GM18499 (cell line): Measurements from ENCODE around the gene N4BP3.

Experiments
- ATAC-seq: cut with Tn5 transposase; IDR thresholded peaks from one replicate; pipeline ENCODE4 v1.9.1; 2021; ENCODE audit warnings: moderate number of reproducible peaks; ENCODE audit not compliant: insufficient read depth, unreplicated experiment

Gene N4BP3

DNA sequence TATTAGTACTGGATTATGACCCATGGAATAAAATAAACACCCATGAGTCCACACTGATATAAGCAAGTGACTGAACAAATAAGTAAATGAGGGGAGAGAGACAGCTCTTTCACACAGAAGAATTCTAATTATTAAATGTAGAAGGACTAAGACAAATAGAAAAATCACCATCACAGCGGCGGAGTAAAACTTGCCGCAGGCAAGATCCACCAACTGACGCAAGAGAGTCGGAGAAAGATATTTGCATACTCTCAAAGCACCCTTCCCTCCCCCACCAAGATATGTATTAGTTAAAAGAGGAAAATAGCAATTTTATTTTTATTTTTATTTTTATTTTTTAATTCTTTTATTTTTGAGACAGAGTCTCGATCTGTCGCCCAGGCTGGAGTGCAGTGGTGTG lies 14.6 kb upstream of the N4BP3 start:
- no peak for ATAC-seq

DNA sequence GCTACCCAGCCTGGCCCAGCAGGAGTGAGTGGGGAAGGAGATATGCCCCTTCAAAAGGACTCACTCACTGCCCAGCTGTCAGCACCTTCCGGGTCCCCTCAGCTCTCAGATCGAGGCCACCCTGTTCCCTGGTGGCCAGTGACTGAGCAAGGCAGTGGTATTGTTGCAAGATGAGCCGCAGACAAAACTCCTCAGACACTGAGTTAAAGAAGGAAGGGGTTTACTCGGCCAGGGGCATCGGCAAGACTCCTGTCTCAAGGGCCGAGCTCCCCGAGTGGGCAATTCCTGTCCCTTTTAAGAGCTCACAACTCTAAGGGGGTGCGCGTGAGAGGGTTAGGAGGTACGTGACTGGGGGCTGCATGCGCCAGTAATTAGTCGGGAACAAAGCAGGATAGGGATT lies 9.7 kb upstream of the N4BP3 start:
- no peak for ATAC-seq

DNA sequence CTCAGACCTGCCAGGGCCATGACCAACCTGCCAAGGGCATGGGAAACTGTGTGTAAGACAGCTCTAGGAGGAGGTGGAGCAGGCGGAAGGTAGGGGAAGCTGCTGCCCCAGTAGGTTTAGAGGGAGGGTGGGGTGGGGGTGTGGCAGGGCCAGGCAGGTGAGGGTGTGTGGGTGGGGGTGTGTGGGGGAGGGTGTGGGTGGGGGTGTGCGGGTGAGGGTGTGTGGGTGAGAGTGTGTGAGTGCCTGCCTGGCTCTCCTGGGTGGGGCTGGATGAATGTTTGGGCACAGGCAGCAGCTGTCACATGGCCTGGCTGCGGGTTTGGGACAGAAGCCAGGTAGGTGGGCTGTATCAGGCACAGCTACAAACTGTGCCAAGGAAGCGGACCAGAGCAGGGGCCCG lies 8.8 kb upstream of the N4BP3 start:
- ATAC-seq: no peak

DNA sequence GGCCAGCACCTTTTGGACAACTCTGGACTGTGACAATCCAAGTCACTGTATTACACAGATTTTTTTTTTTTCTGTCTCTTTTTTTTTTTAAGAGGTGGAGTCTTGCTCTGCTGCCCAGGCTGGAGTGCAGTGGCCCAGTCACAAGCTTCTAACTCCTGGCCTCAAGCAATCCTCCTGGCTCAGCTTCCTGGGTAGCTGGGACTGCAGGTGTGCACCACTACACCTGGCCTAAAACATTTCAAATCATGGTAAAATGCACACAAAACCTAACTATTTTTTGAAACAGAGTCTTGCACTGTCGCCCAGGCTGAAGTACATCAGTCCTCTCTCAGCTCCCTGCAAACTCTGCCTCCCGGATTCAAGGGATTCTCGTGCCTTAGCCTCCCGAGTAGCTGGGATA lies 7.2 kb upstream of the N4BP3 start:
- no peak for ATAC-seq

DNA sequence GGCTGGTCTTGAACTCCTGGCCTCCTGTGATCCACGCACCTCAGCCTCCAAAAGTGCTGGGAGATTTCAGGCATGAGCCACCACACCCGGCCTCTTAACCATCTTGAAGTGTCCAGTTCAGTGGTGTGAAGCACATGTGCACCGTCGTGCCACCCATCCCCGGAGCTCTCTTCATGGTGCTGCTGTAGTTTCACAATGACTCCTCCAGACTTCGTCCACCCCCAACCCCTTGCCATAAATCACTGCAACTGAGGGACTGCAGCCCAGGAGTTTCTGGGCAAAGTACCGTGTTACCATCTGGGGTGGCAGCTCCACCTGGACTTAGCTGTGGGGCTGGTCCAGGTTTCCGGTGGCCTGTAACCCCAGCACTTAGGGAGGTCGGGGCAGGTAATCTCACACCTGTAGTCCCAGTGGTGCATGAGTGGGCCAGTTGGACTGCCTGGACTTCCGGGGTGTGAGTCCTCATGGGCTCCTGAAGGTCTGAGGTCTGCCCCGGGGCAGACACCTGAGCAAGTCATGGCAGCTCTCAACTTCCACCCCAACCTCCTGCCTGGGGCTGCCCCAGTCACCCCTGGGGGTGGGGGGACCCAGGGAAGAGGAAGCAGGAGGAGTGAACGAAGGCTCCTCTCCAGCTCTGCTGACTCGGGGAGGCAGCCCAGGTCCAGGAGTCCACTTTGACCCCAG lies 6.6 kb upstream of the N4BP3 start:
- ATAC-seq: no peak

DNA sequence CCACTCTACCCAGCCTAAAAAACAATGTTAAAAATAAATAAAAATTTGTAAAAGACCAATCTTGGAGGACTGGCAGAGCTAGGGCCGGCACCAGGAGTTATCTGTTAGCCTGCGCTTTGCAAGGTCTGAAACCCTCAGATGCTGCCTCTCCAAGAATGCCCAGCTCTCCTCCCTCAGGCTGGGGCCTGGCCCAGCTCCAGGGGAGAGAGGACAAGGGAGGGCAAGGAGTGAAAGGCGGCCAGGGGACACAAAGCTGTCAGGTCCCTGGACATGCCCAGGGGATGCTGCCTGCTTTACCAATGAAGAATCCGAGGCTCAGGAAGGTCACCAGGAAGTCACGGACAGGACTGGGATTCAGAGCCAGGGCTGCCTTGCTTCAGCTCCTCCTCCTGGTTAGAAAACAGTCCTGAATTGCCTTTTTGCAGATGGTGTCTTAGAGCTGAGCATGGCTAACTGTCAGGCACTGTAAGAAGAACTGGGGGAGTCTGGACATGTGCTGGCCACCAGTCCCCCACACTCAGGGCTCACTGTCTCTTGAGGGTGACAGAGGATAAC lies 5.5 kb upstream of the N4BP3 start:
- no peak for ATAC-seq

DNA sequence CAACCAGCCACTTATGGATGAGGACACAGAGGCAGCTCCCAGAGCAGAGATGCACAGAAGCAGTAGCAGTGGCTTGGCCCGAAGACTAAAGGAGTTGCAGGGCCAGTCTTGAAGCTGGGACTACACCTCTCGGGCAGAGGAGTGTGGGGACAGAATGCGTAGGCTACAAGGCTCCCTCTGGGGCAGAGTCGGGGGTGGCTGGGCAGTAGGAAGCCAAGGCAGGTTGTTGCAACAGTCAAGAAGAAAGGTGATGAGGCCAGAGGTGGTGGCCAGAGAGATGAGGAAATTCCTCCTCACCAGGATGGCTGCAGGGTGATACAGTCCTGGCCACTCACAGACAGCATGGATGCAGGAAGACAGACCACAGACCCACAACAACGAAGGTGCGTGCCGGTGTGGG lies 4.9 kb upstream of the N4BP3 start:
- ATAC-seq: no peak

DNA sequence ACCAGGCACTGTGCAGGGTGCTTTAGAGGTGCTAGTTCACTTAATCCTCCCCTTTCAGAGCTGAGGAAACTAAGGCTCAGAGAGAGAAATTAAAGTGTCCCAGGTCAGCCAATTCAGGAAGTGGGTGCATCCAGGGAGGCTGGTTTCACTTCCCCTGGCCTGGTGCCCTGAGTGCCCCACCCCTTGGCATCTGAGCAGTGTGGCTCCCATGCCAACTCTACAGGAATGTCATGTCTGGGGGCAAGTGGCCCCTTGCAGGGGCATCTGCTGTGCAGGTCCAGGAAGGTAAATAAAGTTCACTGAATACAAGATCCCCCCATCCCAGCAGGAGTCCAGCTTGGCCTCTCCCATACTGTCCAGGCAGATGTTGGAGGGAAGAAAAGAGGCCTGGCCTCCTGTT lies 4.4 kb upstream of the N4BP3 start:
- no peak for ATAC-seq

DNA sequence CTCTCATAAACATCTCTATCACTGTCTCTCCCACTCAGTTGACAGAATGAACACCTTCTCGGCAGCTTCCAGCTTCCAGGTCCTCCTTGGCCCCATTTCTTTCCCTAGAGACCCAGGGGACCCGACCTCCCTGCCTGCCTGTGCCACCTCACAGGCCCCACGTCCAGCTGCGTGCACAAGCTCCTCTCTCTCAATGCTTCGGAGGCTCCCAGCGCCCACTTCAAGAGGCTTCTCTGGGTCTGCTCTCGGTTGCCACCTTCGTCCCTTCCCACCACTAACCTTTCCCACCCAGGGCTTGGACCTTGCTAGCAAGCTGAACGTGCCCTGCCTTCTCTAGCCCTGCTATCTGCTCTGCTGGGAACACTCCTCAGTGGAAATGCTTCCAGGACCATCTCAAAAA lies 2.8 kb upstream of the N4BP3 start:
- ATAC-seq: no peak

DNA sequence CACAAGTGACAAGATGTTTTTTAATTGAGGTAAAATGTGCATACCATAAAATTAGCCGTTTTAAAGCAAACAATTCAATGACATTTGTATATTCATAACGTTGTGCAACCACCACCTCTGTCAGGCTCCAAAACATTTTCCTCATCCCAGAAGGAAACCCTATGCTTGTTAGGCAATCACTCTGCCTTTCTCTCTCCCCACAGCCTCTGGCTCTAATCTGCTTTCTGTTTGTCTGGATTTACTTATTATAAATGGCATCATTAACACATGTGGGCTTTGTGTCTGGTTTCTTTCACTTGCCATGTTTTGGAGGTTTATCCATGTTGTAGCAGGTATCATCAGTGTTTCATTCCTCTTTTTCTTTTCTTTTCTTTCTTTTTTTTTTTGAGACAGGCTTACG lies 1.4 kb upstream of the N4BP3 start:
- no peak for ATAC-seq

DNA sequence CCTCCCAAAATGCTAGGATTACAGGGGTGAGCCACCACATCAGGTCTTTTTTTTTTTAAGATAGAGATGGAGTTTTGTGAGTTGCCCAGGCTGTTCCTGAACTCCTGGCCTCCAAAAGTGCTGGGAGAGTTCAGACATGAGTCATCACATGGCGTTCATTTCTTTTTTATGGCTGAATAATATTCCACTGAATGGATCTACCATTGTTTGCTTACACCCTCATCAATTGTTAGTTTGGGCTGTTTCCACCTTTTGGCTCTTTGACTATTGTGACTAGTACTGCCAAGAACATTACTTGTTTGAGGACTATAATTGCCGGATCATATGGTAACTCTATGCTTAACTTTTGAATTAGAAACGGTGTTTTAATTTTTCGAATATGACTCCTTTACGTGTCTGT lies 787 bp upstream of the N4BP3 start:
- ATAC-seq: no peak

DNA sequence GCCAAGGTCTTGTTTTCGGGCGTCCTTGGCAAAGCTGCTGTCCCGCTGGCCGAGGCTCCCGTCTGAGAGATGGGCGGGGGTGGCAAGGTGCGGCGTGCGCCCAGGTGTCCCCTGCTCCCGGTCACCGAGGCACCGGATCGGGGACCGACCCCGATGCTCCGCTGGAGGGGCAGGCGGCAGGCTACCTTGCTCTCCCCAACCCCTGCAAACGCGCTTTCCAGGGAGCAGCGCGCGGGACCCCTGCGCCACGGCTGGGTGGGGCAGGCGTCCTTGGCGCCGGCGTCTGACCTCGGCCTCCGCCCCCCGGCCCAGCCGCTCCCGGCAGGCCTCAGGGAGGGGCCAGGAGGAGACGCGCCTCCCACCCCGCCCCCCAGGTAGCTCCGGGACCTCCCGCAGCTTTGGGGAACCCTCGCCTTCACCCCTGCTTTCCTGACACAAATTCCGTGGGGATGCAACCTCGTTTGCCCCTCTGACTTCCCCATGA lies 551 bp downstream of the N4BP3 start:
- ATAC-seq: no peak

DNA sequence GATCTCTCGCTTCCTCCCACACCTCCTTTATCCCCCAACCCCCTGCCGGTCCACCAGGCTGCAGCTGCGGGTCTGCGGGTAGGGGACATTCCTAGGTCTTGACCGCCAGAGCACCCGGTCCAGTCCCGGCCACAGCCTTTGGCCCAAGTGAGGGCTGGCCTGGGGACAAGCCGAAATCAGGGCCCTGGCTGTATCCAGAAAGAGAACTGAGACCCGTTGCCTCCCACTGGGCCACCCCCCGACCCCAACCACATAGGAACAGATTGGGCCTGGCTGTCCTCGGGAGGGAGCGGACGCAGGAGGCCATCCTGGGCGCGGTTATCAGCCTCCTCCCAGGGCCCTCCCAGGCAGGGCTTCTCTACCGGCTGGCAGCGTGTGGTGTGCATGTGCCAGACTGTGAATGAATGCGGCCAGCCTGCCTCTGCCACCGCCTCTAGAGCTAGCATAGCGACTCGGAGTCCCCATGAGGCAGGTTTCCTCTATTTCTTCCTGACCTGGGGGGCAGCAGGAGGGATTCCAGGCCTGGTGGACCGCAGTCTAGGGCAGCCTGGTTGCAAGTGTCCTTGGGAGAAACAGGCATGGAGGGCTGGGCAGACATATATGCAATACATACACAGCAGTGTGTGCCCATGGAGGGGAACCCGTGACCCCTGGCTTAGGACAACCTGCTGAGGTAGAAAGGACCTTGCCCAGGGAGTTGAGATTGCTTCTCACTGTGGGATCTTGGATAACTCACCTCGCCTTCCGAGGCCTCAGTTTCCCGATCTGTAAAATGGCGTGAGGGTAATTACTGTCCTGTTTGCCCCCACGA lies 1.2 kb downstream of the N4BP3 start:
- no peak for ATAC-seq

DNA sequence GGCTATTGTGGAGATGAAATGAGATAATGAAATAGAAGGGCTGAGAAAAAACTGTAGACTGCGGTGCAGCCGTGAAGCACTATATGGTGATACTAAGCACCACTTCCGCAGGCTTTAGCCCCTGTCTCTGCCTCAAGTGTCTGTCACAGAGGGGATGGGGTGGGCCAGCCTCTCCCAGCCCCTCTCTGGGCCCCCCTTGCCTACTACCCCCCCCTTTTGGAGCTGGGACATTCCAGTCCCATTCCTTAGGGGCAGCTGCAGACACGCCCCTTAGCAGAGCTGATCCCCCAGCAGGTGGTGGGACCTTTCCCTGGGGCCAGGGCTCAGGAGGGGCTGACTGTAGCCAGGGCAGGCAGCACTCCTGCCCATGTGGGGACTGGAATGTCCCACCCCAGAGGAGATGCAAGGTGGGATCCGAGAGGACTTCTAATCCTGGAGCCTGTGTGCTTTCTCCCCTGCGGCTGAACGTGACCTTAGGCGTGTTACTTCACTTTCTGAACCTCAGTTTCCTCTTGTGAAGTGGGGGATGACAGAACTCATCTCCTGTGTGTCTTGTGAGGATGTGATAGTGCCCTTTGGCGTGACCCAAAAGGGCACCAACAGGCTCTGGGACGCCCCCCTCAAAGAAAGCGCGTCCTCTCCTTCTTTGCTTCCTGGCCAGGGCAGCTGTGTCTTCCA lies 1.9 kb downstream of the N4BP3 start:
- no peak for ATAC-seq

DNA sequence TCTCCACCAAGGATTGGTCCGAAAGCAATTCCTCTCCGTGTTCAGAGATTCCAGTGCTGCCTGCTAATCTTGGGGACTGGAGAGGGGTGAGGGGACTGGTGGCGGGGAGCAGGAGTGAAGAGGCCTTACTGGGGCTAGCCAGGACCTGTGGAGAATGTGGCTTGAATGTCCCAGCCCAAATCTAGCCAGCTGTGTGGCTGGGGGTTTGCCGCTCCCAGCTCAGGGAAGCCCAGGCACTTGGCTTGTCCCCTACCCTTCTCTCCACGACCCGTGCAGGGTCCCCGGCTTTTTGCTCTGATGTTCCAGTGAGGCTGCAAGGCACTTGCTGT lies 2.4 kb downstream of the N4BP3 start:
- ATAC-seq: no peak

DNA sequence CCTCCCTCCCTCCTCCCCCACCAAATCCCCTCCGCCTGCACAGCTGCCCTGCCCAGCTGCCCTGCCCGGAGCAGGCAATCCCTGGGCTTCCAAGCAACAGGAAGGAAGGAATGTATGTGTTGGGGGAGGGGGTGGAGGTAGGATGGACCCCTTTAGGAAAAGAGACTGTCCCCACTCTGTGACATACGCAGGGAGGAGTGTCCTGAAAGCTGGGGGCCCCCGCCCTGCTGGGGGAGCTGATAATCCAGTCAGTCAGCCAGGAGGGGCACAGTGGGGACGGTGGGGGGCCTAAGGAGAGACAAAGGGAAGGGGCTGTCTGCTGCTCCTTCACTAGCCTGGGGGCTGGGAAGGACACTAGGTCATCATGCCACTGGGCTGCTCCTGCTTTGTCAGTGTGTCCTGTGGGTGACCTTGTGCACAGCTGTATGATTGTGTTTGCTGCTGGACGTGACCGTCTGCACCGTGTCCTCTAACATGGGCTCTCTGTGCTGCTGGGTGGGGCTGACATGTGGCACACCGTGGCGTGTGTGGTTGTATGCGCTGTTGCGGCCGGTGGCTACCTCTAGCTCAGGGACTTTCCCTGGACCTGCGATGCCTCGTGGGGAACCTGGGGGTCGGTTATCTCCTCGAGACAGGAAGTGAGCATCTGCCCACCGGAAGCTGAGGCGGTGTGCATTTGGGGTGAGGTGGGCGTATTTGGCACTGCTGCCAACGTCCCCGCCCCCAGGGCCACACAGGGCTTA lies 3.0 kb downstream of the N4BP3 start:
- no peak for ATAC-seq

DNA sequence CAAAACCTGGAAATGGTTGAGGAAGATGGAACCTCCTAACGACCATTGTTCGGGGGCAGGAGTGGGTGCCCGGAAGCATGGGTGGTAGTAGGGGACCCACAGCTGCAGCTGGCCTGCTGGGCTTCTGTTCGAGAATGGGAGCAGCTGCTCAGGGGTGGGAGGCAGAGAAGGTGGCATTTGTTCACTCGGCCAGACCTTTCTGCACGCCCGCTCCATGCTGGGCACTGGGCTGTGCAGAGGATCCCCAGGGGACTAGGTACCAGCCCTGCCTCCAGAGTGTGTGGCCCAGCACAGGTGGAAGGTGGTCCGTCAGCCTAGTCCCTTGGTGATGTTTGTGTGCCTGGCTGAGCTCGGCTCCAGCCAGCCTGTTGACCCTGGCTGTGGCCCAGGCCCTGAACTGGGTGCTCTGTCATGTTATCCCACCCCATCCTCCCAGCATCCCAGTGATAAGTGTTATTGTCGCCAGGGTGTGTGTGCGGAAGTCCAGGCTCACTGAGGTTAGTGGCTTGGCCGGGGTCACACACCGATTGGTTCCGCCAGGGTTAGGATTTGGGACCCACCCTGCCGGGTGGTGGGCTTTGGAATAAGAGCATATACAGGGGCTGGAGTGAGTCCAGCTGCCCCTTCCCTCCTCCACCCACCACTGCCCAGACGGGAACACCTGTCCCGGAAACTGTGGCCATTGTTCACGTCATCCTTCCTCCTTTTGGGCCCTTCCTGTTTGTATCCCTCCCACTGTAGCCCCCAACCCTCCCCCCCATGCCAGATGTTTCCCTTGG lies 4.8 kb downstream of the N4BP3 start:
- ATAC-seq: no peak

DNA sequence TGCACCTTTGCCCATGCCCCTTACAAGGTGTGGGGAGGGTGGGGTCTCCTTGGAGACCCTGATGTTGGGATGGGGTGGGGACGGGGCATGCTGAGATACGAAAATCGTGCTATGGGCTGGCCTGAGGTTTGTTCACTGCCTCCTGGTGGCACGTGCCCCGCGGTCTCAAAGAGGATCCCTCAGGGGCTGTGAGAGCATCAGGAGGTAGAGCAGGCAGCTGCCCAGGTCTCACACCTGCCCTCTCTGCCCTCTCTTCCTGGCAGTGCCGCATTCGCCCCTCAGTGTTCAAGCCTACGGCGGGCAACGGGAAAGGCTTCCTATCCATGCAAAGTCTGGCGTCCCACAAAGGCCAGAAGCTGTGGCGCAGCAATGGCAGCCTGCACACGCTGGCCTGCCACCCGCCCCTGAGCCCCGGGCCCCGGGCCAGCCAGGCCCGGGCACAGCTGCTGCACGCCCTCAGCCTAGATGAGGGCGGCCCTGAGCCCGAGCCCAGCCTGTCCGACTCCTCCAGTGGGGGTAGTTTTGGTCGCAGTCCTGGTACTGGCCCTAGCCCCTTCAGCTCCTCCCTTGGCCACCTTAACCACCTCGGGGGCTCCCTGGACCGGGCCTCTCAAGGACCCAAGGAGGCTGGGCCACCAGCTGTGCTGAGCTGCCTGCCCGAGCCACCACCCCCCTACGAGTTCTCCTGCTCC lies 6.7 kb downstream of the N4BP3 start:
- no peak for ATAC-seq
